Head of caudate nucleus (tissue), 42 donors: ENCODE data around the gene SPAG16.
"Not testable (repeated sequence)": the region's sequence is repeated elsewhere in the genome, so short reads cannot be mapped to it uniquely, and the experiment has no call there.

Experiments
- DNase-seq, 42 donors: peaks; one replicate each; pipeline versions ENCODE4 v3.0.0 to v3.0.0-alpha.2; 2020 to 2021; ENCODE audit warnings: mixed read lengths in 7 of 42
- intact Hi-C: fragments of 100-400 bp; cut with DNase I; formaldehyde crosslinking; loops from one replicate; pipeline ENCODE4 v1.15.0; 2022

SPAG16 gene

GRCh38 chr2:213261715-213262114, 22.5 kb upstream of the SPAG16 start:
- no peak for DNase-seq

DNA sequence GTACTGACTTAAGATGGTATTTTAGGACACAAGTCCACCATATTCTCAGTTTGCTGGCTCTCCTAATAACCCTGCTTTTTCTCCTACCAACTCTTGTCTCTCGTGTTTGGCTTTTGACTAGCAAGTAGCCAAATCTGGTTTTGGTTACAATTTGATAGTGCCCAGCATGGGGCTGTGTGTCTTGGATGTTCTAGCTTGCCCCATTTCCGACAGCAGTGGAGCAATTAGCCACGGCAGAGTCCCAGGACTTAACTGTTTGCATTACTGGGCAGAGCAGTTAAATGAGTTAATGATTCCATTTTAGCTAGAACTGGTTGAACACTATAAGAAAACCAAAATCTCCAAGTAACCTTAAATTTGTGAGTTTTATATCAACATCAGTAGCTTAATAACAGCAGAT, 18.6 kb upstream of the SPAG16 start:
- no peak for DNase-seq
- intact Hi-C loops = no loop called here

More at GRCh38 chr2:213261715-213262114, 22.5 kb upstream of the SPAG16 start:
- intact Hi-C loops = no loop called here

GRCh38 chr2:213266421-213266820, 17.8 kb upstream of the SPAG16 start:
- no peak for DNase-seq
- intact Hi-C loops = no loop called here

DNA sequence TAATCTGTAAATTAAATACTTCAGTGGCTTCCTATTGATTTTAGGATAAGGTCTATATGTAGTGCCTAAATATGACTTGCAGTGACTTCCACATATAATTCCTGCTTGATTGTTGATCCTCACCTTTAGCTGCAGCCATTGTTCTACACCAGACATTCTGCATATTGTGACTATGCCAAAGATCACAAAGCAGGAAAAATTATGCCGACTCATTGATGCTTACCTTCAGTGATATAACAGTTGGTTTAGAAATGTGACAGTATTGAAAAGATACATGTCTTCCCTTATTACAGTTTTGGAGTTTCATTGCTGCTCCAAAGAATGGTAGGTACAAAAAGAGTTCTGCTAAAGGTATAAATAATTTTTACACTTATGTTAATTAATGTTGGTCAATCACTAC, 12.3 kb upstream of the SPAG16 start:
- intact Hi-C loops = no loop called here
- no peak for DNase-seq

GRCh38 chr2:213274143-213274542, 10.1 kb upstream of the SPAG16 start:
- intact Hi-C loops = no loop called here
- DNase-seq = no peak

- intact Hi-C loops = no loop called here
- no peak for DNase-seq
These were observed 9.0 kb upstream of the SPAG16 start for GRCh38 chr2:213275265-213275664.

GRCh38 chr2:213277134-213277533, 7.1 kb upstream of the SPAG16 start:
- DNase-seq, intact Hi-C loops: not testable (repeated sequence)

- DNase-seq = no peak
- intact Hi-C loops = no loop called here
These were observed 5.1 kb upstream of the SPAG16 start for GRCh38 chr2:213279116-213279620.

DNA sequence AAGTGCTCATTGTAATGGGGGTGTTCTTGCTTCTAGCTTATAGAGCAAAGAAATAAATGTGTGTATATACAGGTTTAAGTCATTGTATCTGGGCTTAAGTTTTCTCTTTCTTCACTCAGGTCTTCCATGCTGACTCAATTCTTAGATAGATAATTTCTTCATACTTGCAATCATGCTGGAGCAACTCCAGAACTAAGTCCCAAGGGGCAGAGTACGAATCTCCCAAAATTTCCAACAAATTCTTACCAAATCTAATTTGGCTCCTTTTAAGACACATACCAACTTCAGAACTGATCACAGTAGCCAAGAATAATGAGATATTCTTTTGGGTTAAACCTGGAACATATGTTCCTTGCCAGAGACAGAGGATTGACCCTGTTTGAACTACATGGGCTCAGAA, 4.3 kb upstream of the SPAG16 start:
- no peak for DNase-seq
- intact Hi-C loops = no loop called here

DNA sequence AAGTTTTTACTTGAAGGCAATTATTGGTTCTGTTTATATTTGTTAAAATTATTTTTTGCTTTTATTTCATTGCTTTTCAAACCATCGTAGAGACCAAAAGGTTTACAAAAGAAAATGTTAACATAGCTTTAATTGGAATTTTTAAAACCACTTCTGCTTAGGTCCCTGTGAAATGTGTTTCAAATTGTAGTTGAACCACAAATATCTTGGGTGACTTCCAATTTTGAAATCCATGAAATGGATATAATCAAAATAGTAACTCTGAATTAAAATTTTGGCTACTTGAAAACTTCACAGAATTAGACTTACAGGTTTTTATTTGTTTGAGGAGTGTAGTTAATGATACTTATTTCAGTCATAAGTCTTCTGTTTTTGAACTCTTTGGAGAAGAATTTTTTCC, 3.1 kb upstream of the SPAG16 start:
- no peak for DNase-seq
- intact Hi-C loops = no loop called here

DNA sequence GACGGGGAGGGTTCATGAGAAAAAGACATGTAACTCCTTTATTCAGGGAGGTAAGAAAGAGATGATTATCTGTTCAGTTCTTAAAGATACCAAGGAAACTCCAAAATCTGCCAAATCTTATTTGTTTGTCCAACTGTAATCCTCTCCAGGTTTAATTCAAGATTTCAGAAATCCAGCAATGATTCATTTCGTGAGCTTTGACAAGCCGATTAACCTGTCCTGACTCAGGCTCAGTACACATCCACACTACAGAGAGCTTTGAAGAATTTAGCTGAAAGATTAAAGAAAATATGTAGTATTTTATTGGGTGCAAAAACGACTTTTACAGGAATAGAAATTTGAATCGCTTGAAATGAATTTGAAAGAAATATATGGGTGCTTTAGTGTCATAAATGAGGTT, 1.1 kb downstream of the SPAG16 start:
- intact Hi-C loops = no loop called here
- DNase-seq = no peak

- no peak for DNase-seq
- intact Hi-C loops = no loop called here
These were observed 1.9 kb downstream of the SPAG16 start for GRCh38 chr2:213286161-213286560.

- no peak for DNase-seq
These were observed 4.8 kb downstream of the SPAG16 start for GRCh38 chr2:213288913-213289700.

GRCh38 chr2:213290501-213290900, 6.2 kb downstream of the SPAG16 start:
- intact Hi-C loops = no loop called here
- no peak for DNase-seq

More at GRCh38 chr2:213288913-213289700, 4.8 kb downstream of the SPAG16 start:
- intact Hi-C loops = no loop called here

DNA sequence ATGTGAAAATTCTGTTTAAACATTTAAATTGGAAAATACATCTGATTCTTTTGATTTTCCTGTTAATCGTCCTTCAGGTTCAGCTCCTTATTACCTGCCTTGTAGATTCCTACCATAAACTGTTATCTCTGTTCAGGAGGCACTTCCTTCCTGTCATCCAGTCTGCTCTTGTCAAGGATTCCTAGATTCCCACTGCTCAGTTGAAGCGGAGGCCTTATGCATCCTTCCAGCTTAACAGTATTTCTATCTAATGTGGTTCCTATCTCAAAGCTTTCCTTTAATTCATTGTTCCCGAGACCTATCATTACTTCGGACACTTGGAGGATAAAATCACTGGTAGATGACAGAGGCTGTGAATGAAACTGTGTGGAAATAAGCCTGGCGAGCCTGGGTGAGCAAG, 12.0 kb downstream of the SPAG16 start:
- no peak for DNase-seq
- intact Hi-C loops = no loop called here

GRCh38 chr2:213306316-213306942, 22.2 kb downstream of the SPAG16 start:
- intact Hi-C loops = no loop called here
- DNase-seq = no peak

DNA sequence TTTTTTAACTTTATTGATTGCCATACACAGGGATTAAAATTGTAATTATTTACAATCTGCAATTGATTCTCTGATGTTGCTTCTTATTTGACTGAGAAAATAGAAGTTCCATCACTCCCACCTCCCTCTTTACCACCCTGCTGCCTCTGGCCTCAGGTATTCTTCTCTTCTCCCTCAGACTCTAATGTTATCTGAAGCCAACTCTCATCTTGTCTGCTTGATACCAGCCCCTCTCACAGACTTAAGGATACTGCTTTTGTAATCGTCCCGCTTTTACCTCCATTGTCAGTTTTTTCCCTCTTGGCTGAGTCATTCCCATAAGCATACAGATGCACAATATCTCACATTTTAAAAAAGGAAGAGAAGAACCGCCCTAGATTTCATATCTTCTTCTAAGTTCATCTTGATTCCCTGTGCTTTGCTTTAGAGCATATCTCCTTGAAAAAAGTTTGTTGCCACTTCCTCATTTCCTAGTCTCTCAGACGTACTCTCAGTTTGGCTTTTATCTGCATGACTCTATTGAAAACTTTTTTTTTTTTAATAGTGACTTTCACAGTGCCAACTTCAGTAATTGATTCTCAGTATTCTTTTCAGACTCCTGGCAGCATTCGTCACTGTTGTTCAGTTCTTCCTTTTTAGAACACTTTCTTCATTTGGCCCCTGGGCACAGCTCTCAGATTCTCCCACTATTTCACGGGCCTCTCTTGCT, 31.1 kb downstream of the SPAG16 start:
- DNase-seq = no peak
- intact Hi-C loops = no loop called here

DNA sequence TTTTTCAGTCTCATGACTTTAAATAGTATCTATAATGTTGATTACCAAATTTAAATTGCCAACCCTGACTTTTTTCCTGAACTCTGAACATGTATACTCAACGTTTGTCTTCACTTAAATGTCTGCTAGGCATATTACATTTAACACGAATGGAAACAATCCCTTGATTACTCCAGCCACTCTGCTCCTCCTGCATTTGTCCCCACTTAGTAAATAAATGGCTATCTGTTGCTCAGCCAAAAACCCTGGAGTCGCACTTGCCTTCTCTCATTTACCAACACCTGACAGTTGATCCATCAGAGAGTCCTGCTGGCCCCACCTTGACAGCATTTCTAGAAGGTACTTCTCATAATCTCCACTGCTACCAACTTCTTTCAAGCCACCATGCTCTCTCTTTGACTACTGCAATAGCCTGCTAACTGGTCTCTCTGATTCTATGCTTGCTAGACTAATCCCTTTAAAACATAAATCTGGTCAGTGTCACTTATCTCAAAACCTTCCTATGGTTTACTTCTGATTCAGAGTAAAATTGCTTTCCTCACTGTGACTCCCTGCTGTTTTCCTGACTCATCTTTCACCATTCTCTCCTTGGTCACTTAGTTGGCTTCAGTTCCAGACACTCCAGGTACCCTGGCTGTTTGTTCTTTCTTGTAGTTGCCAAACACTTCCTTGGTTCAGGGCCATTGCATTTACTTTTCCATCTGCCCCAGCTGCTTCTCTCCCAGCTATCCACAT, 31.9 kb downstream of the SPAG16 start:
- intact Hi-C loops = no loop called here
- DNase-seq = no peak

- intact Hi-C loops = no loop called here
- DNase-seq = no peak
These were observed 33.7 kb downstream of the SPAG16 start for GRCh38 chr2:213317929-213318328.
